IMR-90 (cell line): ENCODE measurements around the gene C1QL2. TPM values are rescaled to one million over a fixed set of nuclear protein-coding genes. Genes with fewer than 3 reads are reported as not detected.

Experiments used
- ATAC-seq: fragments of 200-7000 bp; cut with Tn5 transposase; 2 replicates; pipeline ENCODE4 v1.9.1; 2020; ENCODE audit warnings: low read depth, mild to moderate bottlenecking, moderate library complexity
- BruUV-seq: library from RNA; stranded (reverse); fragments of 400-500 nt; replicated peaks from 2 replicates; lab custom pipeline; 2021; lab: Mats Ljungman, UMichigan
- CTCF ChIA-PET: fragments of 300-600 bp; formaldehyde crosslinking; extraction: SDS; loops from one replicate; lab custom pipeline; 2021; ENCODE audit warnings: antibody characterized with exemption; lab: Yijun Ruan, JAX
- POLR2A ChIA-PET: fragments of 300-600 bp; sonication (Branson Sonifier 250); formaldehyde crosslinking; loops from one replicate; lab custom pipeline; 2022; ENCODE audit warnings: antibody characterized with exemption; ENCODE audit not compliant: unreplicated experiment; lab: Charles Lee
- DNase-seq: peaks from one replicate; pipeline ENCODE4 v3.0.0; 2013
- H2AFZ ChIP-seq: replicated peaks from 2 replicates; pipeline ENCODE3; 2013; ENCODE audit warnings: low read length, mild to moderate bottlenecking; ENCODE audit not compliant: poor library complexity
- H2AK5ac ChIP-seq: 2 replicates; pipeline ENCODE4 v1.6.1; 2013; ENCODE audit warnings: low read depth, low read length, inconsistent platforms
- H2AK9ac ChIP-seq: replicated peaks from 2 replicates; pipeline ENCODE3; 2013; ENCODE audit warnings: mild to moderate bottlenecking, low read depth, low read length, moderate library complexity; ENCODE audit not compliant: poor library complexity
- H2BK120ac ChIP-seq: 2 replicates; pipeline ENCODE4 v1.6.1; 2013; ENCODE audit warnings: low read depth, low read length, inconsistent platforms
- H2BK15ac ChIP-seq: 3 replicates; pipeline ENCODE4 v1.6.1; 2013; ENCODE audit warnings: low read depth, low read length, inconsistent platforms
- H2BK20ac ChIP-seq: 2 replicates; pipeline ENCODE4 v1.6.1; 2013; ENCODE audit warnings: low read depth, mild to moderate bottlenecking, inconsistent platforms, low read length, moderate library complexity
- H2BK5ac ChIP-seq: 2 replicates; pipeline ENCODE4 v1.6.1; 2013; ENCODE audit warnings: mild to moderate bottlenecking, low read depth, low read length, inconsistent platforms; ENCODE audit not compliant: poor library complexity, severe bottlenecking
- H3K14ac ChIP-seq: replicated peaks from 2 replicates; pipeline ENCODE4 v1.6.1; 2013; ENCODE audit warnings: low read depth, low read length, inconsistent platforms
- H3K18ac ChIP-seq: 2 replicates; pipeline ENCODE4 v1.6.1; 2013; ENCODE audit warnings: low read depth, low read length, control low read depth
- H3K23ac ChIP-seq: 2 replicates; pipeline ENCODE4 v1.6.1; 2013; ENCODE audit warnings: low read depth, low read length, inconsistent platforms
- H3K27ac ChIP-seq: 2 replicates; pipeline ENCODE4 v1.5.1; 2013; ENCODE audit warnings: mild to moderate bottlenecking, control low read depth, low read length; ENCODE audit not compliant: insufficient read depth
- H3K27me3 ChIP-seq: 2 replicates; pipeline ENCODE4 v1.6.1; 2013; ENCODE audit warnings: low read length; ENCODE audit not compliant: control insufficient read depth, insufficient read depth
- H3K36me3 ChIP-seq: 2 replicates; pipeline ENCODE4 v1.6.1; 2013; ENCODE audit warnings: low read length, mixed read lengths; ENCODE audit not compliant: control insufficient read depth, insufficient read depth
- H3K4ac ChIP-seq: 2 replicates; pipeline ENCODE4 v1.6.1; 2013; ENCODE audit warnings: low read depth, low read length, inconsistent platforms
- H3K4me1 ChIP-seq: 2 replicates; pipeline ENCODE4 v1.6.1; 2013; ENCODE audit warnings: low read length, mixed read lengths; ENCODE audit not compliant: control insufficient read depth, insufficient read depth
- H3K4me2 ChIP-seq: 2 replicates; pipeline ENCODE4 v1.6.1; 2013; ENCODE audit warnings: low read depth, mild to moderate bottlenecking, control low read depth, low read length, moderate library complexity
- H3K4me3 ChIP-seq: 2 replicates; pipeline ENCODE4 v1.5.1; 2013; ENCODE audit warnings: low read depth, mild to moderate bottlenecking, control low read depth, low read length, moderate library complexity; ENCODE audit not compliant: insufficient read depth
- H3K56ac ChIP-seq: 2 replicates; pipeline ENCODE4 v1.6.1; 2013; ENCODE audit warnings: low read length, inconsistent platforms; ENCODE audit not compliant: insufficient read depth; ENCODE audit errors: extremely low read depth
- H3K79me1 ChIP-seq, 2 experiments: 2 replicates each; pipeline ENCODE4 v1.6.1; 2013; ENCODE audit warnings: low read length in 2 of 2, inconsistent platforms in 1 of 2, low read depth in 1 of 2
- H3K9ac ChIP-seq: 2 replicates; pipeline ENCODE4 v1.6.1; 2013; ENCODE audit warnings: low read depth, low read length, control low read depth
- H3K9me1 ChIP-seq: 2 replicates; pipeline ENCODE4 v1.6.1; 2013; ENCODE audit warnings: low read length, inconsistent platforms; ENCODE audit not compliant: insufficient read depth
- H3K9me3 ChIP-seq: 2 replicates; pipeline ENCODE4 v1.6.1; 2013; ENCODE audit warnings: low read length; ENCODE audit not compliant: control insufficient read depth, insufficient read depth
- H4K20me1 ChIP-seq: 2 replicates; pipeline ENCODE4 v1.6.1; 2013; ENCODE audit warnings: low read length, inconsistent platforms; ENCODE audit not compliant: insufficient read depth
- H4K5ac ChIP-seq: 2 replicates; pipeline ENCODE4 v1.6.1; 2013; ENCODE audit warnings: mild to moderate bottlenecking, low read depth, low read length, control low read depth
- H4K8ac ChIP-seq, 2 experiments: 2 replicates each; pipeline ENCODE4 v1.6.1; 2013; ENCODE audit warnings: low read depth in 2 of 2, low read length in 2 of 2, control low read depth in 1 of 2, inconsistent platforms in 1 of 2
- H4K91ac ChIP-seq: 2 replicates; pipeline ENCODE4 v1.6.1; 2013; ENCODE audit warnings: low read depth, low read length, inconsistent platforms; ENCODE audit not compliant: insufficient read depth
- BHLHE40 ChIP-seq: fragments of 150-350 bp; IDR thresholded peaks from 2 replicates; pipeline ENCODE4 v1.6.1; 2016; ENCODE audit warnings: mild to moderate bottlenecking, low read depth, low read length
- CHD1 ChIP-seq: IDR thresholded peaks from 2 replicates; pipeline ENCODE4 v1.6.1; 2012; ENCODE audit warnings: low read depth, low read length, improper control_type of control experiment
- FOS ChIP-seq: fragments of 150-350 bp; IDR thresholded peaks from 2 replicates; pipeline ENCODE4 v1.6.1; 2016; ENCODE audit warnings: low read depth, low read length
- MAFK ChIP-seq: IDR thresholded peaks from 2 replicates; pipeline ENCODE4 v1.6.1; 2012; ENCODE audit warnings: low read depth, low read length, improper control_type of control experiment
- MAZ ChIP-seq: IDR thresholded peaks from 2 replicates; pipeline ENCODE4 v1.6.1; 2012; ENCODE audit warnings: low read depth, mild to moderate bottlenecking, low read length, improper control_type of control experiment, moderate library complexity, borderline replicate concordance
- RCOR1 ChIP-seq: IDR thresholded peaks from 2 replicates; pipeline ENCODE4 v1.6.1; 2012; ENCODE audit warnings: mild to moderate bottlenecking, low read length, improper control_type of control experiment; ENCODE audit not compliant: insufficient replicate concordance
- RFX5 ChIP-seq: IDR thresholded peaks from 2 replicates; pipeline ENCODE4 v1.8.0; 2012; ENCODE audit warnings: low read depth, mild to moderate bottlenecking, low read length, moderate library complexity
- WGBS, 2 experiments: methylation state at CpG; one replicate each; pipeline versions ENCODE4 v1.1.5 to v1.1.7; 2013; ENCODE audit warnings: missing lambda C conversion rate in 2 of 2; ENCODE audit not compliant: insufficient read length in 1 of 2; ENCODE audit errors: extremely low coverage in 2 of 2; 5-methylcytosine and 5-hydroxymethylcytosine counted together
- dilution Hi-C: fragments of 300-500 bp; cut with HindIII; formaldehyde crosslinking; loops from one replicate; pipeline ENCODE4 v1.14.3; 2018; ENCODE audit warnings: low sequenced_read_pairs; ENCODE audit not compliant: unreplicated experiment
- in situ Hi-C: fragments of 300-500 bp; cut with MboI; formaldehyde crosslinking; loops from 3 replicates; pipeline ENCODE4 v1.14.3; 2019; ENCODE audit warnings: low sequenced_read_pairs, inconsistent platforms, mixed read lengths
- intact Hi-C: fragments of 100-400 bp; cut with micrococcal nuclease; formaldehyde crosslinking; loops from 2 replicates; pipeline ENCODE4 v1.10.0; 2022
- polyA plus RNA-seq, 3 experiments: library from polyadenylated mRNA; depleted of rRNA; stranded (reverse); fragments of >200 nt; gene quantifications; 2 replicates each; pipeline ENCODE4 v1.2.3, GENCODE V29; 2012; ENCODE audit warnings: low replicate concordance in 1 of 3
- total RNA-seq: library from RNA; depleted of rRNA; stranded (reverse); fragments of >200 nt; gene quantifications from 2 replicates; pipeline ENCODE4 v1.2.3, GENCODE V29; 2012
- TF ChIP-seq, protein P1 (sequence below): fragments of 150-350 bp; IDR thresholded peaks from 2 replicates; pipeline ENCODE4 v1.6.1; 2016; ENCODE audit warnings: low read depth, mild to moderate bottlenecking, low read length, moderate library complexity, borderline replicate concordance

The C1QL2 gene
- total and polyA plus RNA-seq, 2 of the 4 experiments (the other 2 are of a cell fraction): not detected

DNA sequence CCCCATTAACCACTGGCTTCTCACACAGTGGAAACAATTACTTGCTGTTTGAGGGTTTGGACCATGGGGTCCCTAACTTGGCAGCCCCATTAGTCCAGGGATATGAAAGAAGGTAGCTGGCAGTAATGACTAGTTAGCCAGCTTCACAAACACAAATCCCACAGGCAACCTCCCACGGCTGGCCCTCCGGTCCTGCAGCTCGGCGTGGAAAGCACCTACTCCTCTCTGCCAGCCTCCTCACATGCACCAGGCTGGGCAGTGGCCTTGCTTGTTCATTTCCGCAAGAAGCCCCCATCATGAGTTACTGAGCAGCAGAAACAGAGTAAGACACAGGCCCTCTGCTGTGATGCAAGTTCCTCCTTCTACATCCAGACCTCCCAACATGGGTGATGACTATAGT is 13.7 kb downstream of the C1QL2 start (continued):
- TF ChIP-seq, protein P1, sequence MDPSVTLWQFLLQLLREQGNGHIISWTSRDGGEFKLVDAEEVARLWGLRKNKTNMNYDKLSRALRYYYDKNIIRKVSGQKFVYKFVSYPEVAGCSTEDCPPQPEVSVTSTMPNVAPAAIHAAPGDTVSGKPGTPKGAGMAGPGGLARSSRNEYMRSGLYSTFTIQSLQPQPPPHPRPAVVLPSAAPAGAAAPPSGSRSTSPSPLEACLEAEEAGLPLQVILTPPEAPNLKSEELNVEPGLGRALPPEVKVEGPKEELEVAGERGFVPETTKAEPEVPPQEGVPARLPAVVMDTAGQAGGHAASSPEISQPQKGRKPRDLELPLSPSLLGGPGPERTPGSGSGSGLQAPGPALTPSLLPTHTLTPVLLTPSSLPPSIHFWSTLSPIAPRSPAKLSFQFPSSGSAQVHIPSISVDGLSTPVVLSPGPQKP: no peak
- TF ChIP-seq BHLHE40: no peak

DNA sequence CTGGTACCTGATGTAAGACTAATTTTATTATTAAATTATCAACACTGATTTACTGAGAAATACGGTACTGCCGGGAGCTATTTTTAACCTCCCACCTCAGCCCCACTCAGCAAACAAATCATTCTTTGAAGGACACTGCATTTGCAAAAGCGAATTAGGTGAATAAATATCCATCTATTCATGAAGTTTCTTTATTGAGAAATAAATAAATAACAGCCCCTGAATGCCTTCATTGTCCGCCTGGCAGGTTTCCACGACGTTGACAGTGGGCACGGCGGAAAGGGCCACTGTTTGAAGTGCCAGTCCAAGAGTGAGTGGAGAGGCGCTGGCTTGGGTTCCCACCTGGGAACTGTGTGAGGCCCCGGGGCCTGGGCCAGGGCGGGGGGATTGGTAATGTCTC is 15.7 kb downstream of the C1QL2 start:
- BruUV-seq: no TSS peak
- H4K8ac ChIP-seq: no peak overlapping the region
- ChIA-PET CTCF (no interaction called here), POLR2A (no interaction called here)
- intact Hi-C loops (no loop called here), dilution Hi-C loops (no loop called here), in situ Hi-C loops (no loop called here)
- no peak overlapping the region for H3K4me3 ChIP-seq
- no peak overlapping the region for H2AK9ac ChIP-seq
- H3K4me2 ChIP-seq: no peak overlapping the region
- H2BK15ac ChIP-seq: no peak overlapping the region
- H3K27me3 ChIP-seq: peaks cover 6% of the 10 kb centered on the region; the same call in 1 of the 2 replicates
- H3K36me3 ChIP-seq: no peaks in the 10 kb centered on the region
- H3K27ac ChIP-seq: no peak overlapping the region
- TF ChIP-seq BHLHE40 (no peak), MAFK (no peak), MAZ (no peak), RFX5 (no peak), RCOR1 (no peak), FOS (no peak), CHD1 (no peak)
- H3K9me3 ChIP-seq: no peaks in the 10 kb centered on the region
- H3K4ac ChIP-seq: no peak overlapping the region
- H2BK20ac ChIP-seq: no peak overlapping the region
- H2AK5ac ChIP-seq: no peak overlapping the region
- no peak for ATAC-seq
- H4K20me1 ChIP-seq: no peaks in the 10 kb centered on the region
- no peak for DNase-seq
- WGBS, 2 experiments: no CpG with 5 or more reads among the region's 11 CpGs
- no peak overlapping the region for H3K23ac ChIP-seq
- no peak overlapping the region for H3K18ac ChIP-seq
- H4K91ac ChIP-seq: no peak overlapping the region
- no peak overlapping the region for H3K56ac ChIP-seq
- H3K14ac ChIP-seq: no peak overlapping the region
- no peak overlapping the region for H2BK5ac ChIP-seq
- H3K9me1 ChIP-seq: no peaks in the 10 kb centered on the region
- H3K9ac ChIP-seq: no peak overlapping the region
- no peaks in the 10 kb centered on the region for H3K4me1 ChIP-seq
- H4K5ac ChIP-seq: no peak overlapping the region
- no peak overlapping the region for H2AFZ ChIP-seq
- H2BK120ac ChIP-seq: no peak overlapping the region
- no peaks in the 10 kb centered on the region for H3K79me1 ChIP-seq
